ENCODE measurements around the gene TAL2. TPM values are rescaled to one million over a fixed set of nuclear protein-coding genes. Genes with fewer than 3 reads are reported as not detected.
"Not testable (repeated sequence)": the region's sequence is repeated elsewhere in the genome, so short reads cannot be mapped to it uniquely, and the experiment has no call there.

TAL2 gene
- total and polyA plus RNA-seq, 4 donors: 1.2 to 2.5 (median 1.6) TPM

DNA sequence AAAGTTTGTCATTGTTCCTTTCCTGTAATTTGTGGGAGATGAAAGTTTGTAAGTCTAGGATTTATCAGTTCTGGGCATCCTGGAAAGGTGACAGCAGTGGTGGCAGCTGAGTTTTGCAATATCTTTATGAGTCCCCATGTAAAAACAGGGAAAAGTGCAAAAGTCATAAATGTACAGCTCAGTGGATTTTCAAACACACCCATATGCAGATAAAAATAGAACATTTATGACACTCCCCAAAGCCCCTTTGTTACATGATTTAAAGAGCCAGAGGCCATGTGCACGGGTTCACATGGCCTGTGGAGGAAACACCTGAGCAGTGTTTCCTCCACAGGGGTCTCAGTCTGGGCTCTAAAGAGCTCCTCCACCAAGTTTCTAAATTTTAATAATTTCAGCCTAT lies 38.4 kb downstream of the TAL2 start:
- H3K9me3 ChIP-seq (ENCODE audit: control insufficient read depth, insufficient read depth, low read length): no peaks in the 10 kb centered on the region
- no peaks in the 10 kb centered on the region for H3K4me1 ChIP-seq (ENCODE audit: control insufficient read depth, insufficient read depth, low read length)
- no peak for DNase-seq (ENCODE audit: low read depth in 4 of 6, low spot score in 6 of 6)
- no peak overlapping the region for H3K4me3 ChIP-seq (ENCODE audit: low read depth, low read length)
- WGBS (ENCODE audit: insufficient coverage): no CpG with 5 or more reads among the region's 1 CpG
- H3K27ac ChIP-seq (ENCODE audit: low read depth, low read length): no peak overlapping the region
- no peaks in the 10 kb centered on the region for H3K27me3 ChIP-seq (ENCODE audit: control insufficient read depth, insufficient read depth, low read length)
- H3K36me3 ChIP-seq (ENCODE audit: control insufficient read depth, insufficient read depth, low read length): no peaks in the 10 kb centered on the region

- WGBS (ENCODE audit: insufficient coverage): 80% methylated on average over 1 of the region's 2 CpGs
- Histone ChIP-seq H3K27me3 (ENCODE audit: control insufficient read depth, insufficient read depth, low read length) (no peaks in the 10 kb centered on the region), H3K4me1 (ENCODE audit: control insufficient read depth, insufficient read depth, low read length) (no peaks in the 10 kb centered on the region), H3K36me3 (ENCODE audit: control insufficient read depth, insufficient read depth, low read length) (peaks cover 3% of the 10 kb centered on the region), H3K9me3 (ENCODE audit: control insufficient read depth, insufficient read depth, low read length) (no peaks in the 10 kb centered on the region), H3K27ac (ENCODE audit: low read depth, low read length) (no peak overlapping the region), H3K4me3 (ENCODE audit: low read depth, low read length) (no peak overlapping the region)
- no peak for DNase-seq (ENCODE audit: low read depth in 4 of 6, low spot score in 6 of 6)
These were observed 38.9 kb downstream of the TAL2 start for GRCh38 chr9:105701145-105701544.

GRCh38 chr9:105702207-105702606 lies 40.0 kb downstream of the TAL2 start:
- Histone ChIP-seq H3K4me3 (ENCODE audit: low read depth, low read length) (no peak overlapping the region), H3K36me3 (ENCODE audit: control insufficient read depth, insufficient read depth, low read length) (peaks cover 5% of the 10 kb centered on the region)
- WGBS (ENCODE audit: insufficient coverage): no CpG with 5 or more reads among the region's 1 CpG

GRCh38 chr9:105703638-105704037 lies 41.4 kb downstream of the TAL2 start:
- H3K4me3 ChIP-seq (ENCODE audit: low read depth, low read length); H3K4me1 ChIP-seq (ENCODE audit: control insufficient read depth, insufficient read depth, low read length): not testable (repeated sequence)
- no CpG with 5 or more reads among the region's 4 CpGs for WGBS (ENCODE audit: insufficient coverage)

More at GRCh38 chr9:105702207-105702606, 40.0 kb downstream of the TAL2 start:
- Histone ChIP-seq H3K4me1 (ENCODE audit: control insufficient read depth, insufficient read depth, low read length) (no peaks in the 10 kb centered on the region), H3K27ac (ENCODE audit: low read depth, low read length) (no peak overlapping the region), H3K27me3 (ENCODE audit: control insufficient read depth, insufficient read depth, low read length) (no peaks in the 10 kb centered on the region), H3K9me3 (ENCODE audit: control insufficient read depth, insufficient read depth, low read length) (no peaks in the 10 kb centered on the region)
- no peak for DNase-seq (ENCODE audit: low read depth in 4 of 6, low spot score in 6 of 6)

DNA sequence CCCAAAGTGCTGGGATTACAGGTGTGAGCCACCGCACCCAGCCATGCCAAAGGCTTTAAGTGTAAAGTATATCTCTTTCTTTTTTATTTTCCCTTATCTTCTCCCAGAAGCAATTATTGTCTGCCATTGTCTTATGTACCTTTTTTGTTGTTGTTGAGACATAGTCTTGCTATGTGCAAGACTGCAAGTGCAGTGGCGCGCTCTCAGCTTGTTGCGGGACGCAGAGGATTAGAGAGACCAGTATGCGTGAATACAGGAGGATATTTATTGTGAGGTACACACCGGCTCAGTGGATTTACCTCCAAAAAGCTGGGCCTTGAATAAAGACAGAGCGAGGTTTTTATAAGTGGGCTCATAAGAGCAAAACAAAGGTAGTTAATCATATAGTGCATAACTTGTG lies 43.9 kb downstream of the TAL2 start:
- Histone ChIP-seq H3K4me1 (ENCODE audit: control insufficient read depth, insufficient read depth, low read length) (no peaks in the 10 kb centered on the region), H3K36me3 (ENCODE audit: control insufficient read depth, insufficient read depth, low read length) (peaks cover 8% of the 10 kb centered on the region), H3K27me3 (ENCODE audit: control insufficient read depth, insufficient read depth, low read length) (no peaks in the 10 kb centered on the region), H3K9me3 (ENCODE audit: control insufficient read depth, insufficient read depth, low read length) (no peaks in the 10 kb centered on the region), H3K27ac (ENCODE audit: low read depth, low read length) (no peak overlapping the region), H3K4me3 (ENCODE audit: low read depth, low read length) (no peak overlapping the region)
- 95% methylated on average over 6 of the region's 8 CpGs for WGBS (ENCODE audit: insufficient coverage)
- DNase-seq (ENCODE audit: low read depth in 4 of 6, low spot score in 6 of 6): no peak

More at GRCh38 chr9:105703638-105704037, 41.4 kb downstream of the TAL2 start:
- not testable (repeated sequence) for H3K27me3 ChIP-seq (ENCODE audit: control insufficient read depth, insufficient read depth, low read length); H3K36me3 ChIP-seq (ENCODE audit: control insufficient read depth, insufficient read depth, low read length); H3K9me3 ChIP-seq (ENCODE audit: control insufficient read depth, insufficient read depth, low read length); H3K27ac ChIP-seq (ENCODE audit: low read depth, low read length); DNase-seq (ENCODE audit: low read depth in 4 of 6, low spot score in 6 of 6)

DNA sequence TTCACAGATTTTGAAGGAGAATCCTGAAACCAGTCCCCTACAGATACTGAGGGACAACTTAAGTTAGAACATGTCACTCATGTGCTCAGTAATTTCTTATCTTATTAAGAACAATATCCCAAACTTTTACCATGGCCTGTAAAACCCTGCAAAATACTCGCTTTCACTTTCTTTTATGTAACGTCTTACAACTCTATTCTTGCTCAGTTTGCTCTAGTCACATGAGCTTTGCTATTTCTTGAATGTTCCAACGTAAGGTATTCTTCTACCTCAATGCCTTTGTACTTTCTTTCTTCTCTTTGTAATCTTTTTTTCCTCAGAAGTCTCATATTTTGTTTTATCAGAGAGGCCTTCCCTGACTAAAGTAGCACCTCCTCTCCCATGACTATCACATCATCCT lies 46.1 kb downstream of the TAL2 start:
- Histone ChIP-seq H3K27ac (ENCODE audit: low read depth, low read length) (no peak overlapping the region), H3K9me3 (ENCODE audit: control insufficient read depth, insufficient read depth, low read length) (no peaks in the 10 kb centered on the region), H3K36me3 (ENCODE audit: control insufficient read depth, insufficient read depth, low read length) (peaks cover 17% of the 10 kb centered on the region), H3K27me3 (ENCODE audit: control insufficient read depth, insufficient read depth, low read length) (no peaks in the 10 kb centered on the region), H3K4me3 (ENCODE audit: low read depth, low read length) (no peak overlapping the region), H3K4me1 (ENCODE audit: control insufficient read depth, insufficient read depth, low read length) (no peaks in the 10 kb centered on the region)
- DNase-seq (ENCODE audit: low read depth in 4 of 6, low spot score in 6 of 6): no peak
- WGBS (ENCODE audit: insufficient coverage): 95% methylated on average over 3 of the region's 3 CpGs

GRCh38 chr9:105710638-105711037 lies 48.4 kb downstream of the TAL2 start:
- no peaks in the 10 kb centered on the region for H3K4me1 ChIP-seq (ENCODE audit: control insufficient read depth, insufficient read depth, low read length)
- 91% methylated on average over 9 of the region's 13 CpGs for WGBS (ENCODE audit: insufficient coverage)
- no peak for DNase-seq (ENCODE audit: low read depth in 4 of 6, low spot score in 6 of 6)
- no peak overlapping the region for H3K27ac ChIP-seq (ENCODE audit: low read depth, low read length)
- H3K27me3 ChIP-seq (ENCODE audit: control insufficient read depth, insufficient read depth, low read length): no peaks in the 10 kb centered on the region
- no peak overlapping the region for H3K4me3 ChIP-seq (ENCODE audit: low read depth, low read length)
- H3K36me3 ChIP-seq (ENCODE audit: control insufficient read depth, insufficient read depth, low read length): peaks cover 22% of the 10 kb centered on the region
- no peaks in the 10 kb centered on the region for H3K9me3 ChIP-seq (ENCODE audit: control insufficient read depth, insufficient read depth, low read length)

- WGBS (ENCODE audit: insufficient coverage): 88% methylated on average over 5 of the region's 7 CpGs
- H3K4me1 ChIP-seq (ENCODE audit: control insufficient read depth, insufficient read depth, low read length): no peaks in the 10 kb centered on the region
These were observed 49.6 kb downstream of the TAL2 start for GRCh38 chr9:105711867-105712266.

GRCh38 chr9:105712297-105712696 lies 50.0 kb downstream of the TAL2 start:
- H3K27ac ChIP-seq (ENCODE audit: low read depth, low read length): no peak overlapping the region
- no peak for DNase-seq (ENCODE audit: low read depth in 4 of 6, low spot score in 6 of 6)
- H3K9me3 ChIP-seq (ENCODE audit: control insufficient read depth, insufficient read depth, low read length): no peaks in the 10 kb centered on the region
- no CpG with 5 or more reads among the region's 1 CpG for WGBS (ENCODE audit: insufficient coverage)
- no peak overlapping the region for H3K4me3 ChIP-seq (ENCODE audit: low read depth, low read length)
- no peaks in the 10 kb centered on the region for H3K4me1 ChIP-seq (ENCODE audit: control insufficient read depth, insufficient read depth, low read length)
- peaks cover 17% of the 10 kb centered on the region for H3K36me3 ChIP-seq (ENCODE audit: control insufficient read depth, insufficient read depth, low read length)
- H3K27me3 ChIP-seq (ENCODE audit: control insufficient read depth, insufficient read depth, low read length): no peaks in the 10 kb centered on the region

More at GRCh38 chr9:105711867-105712266, 49.6 kb downstream of the TAL2 start:
- no peaks in the 10 kb centered on the region for H3K27me3 ChIP-seq (ENCODE audit: control insufficient read depth, insufficient read depth, low read length)
- no peaks in the 10 kb centered on the region for H3K9me3 ChIP-seq (ENCODE audit: control insufficient read depth, insufficient read depth, low read length)
- H3K36me3 ChIP-seq (ENCODE audit: control insufficient read depth, insufficient read depth, low read length): peaks cover 17% of the 10 kb centered on the region
- no peak for DNase-seq (ENCODE audit: low read depth in 4 of 6, low spot score in 6 of 6)
- no peak overlapping the region for H3K4me3 ChIP-seq (ENCODE audit: low read depth, low read length)
- no peak overlapping the region for H3K27ac ChIP-seq (ENCODE audit: low read depth, low read length)
